Body of pancreas (tissue), 4 donors: Measurements from ENCODE around the gene CDK5RAP3. TPM values are rescaled to one million over a fixed set of nuclear protein-coding genes. Genes with fewer than 3 reads are reported as not detected.

Experiments
- ATAC-seq: fragments of 150-250 bp; one replicate; pipeline ENCODE4 v1.9.1; 2016
- DNase-seq, 4 donors: peaks; one replicate each; pipeline ENCODE4 v3.0.0-alpha.2; 2019
- H3K27ac ChIP-seq, 4 donors: fragments of 200-600 bp; sonication (generic); 1 replicate in 3 of 4; 2 replicates in 1 of 4; pipeline versions ENCODE4 v1.5.1 to v1.6.1; 2016 to 2019; ENCODE audit warnings: mild to moderate bottlenecking in 1 of 4, mixed read lengths in 1 of 4, moderate library complexity in 1 of 4
- H3K27me3 ChIP-seq, 2 donors: fragments of 200-600 bp; sonication (generic); one replicate each; pipeline ENCODE4 v1.6.0; 2016; ENCODE audit warnings: mild to moderate bottlenecking in 1 of 2
- H3K36me3 ChIP-seq, 2 donors: fragments of 200-600 bp; sonication (generic); replicated peaks in 1 of 2; 2 replicates each; pipeline ENCODE4 v1.5.1; 2016; ENCODE audit warnings: low read depth in 2 of 2; ENCODE audit not compliant: insufficient read depth in 1 of 2
- H3K4me1 ChIP-seq: fragments of 200-600 bp; sonication (generic); one replicate; pipeline ENCODE4 v1.6.0; 2016
- H3K4me3 ChIP-seq, 2 donors: fragments of 200-600 bp; sonication (generic); 1 replicate in 1 of 2; 2 replicates in 1 of 2; pipeline ENCODE4 v1.5.1; 2016 to 2019
- H3K9me3 ChIP-seq, 3 donors: fragments of 200-600 bp; sonication (generic); 1 replicate in 2 of 3; 2 replicates in 1 of 3; pipeline ENCODE4 v1.5.1; 2016
- POLR2A ChIP-seq, 3 donors: fragments of 450-650 bp; IDR thresholded peaks; one replicate each; pipeline ENCODE4 v1.6.1; 2016; ENCODE audit warnings: antibody characterized with exemption in 3 of 3, mild to moderate bottlenecking in 2 of 3
- WGBS, 2 donors: methylation state at CpG; one replicate each; pipeline ENCODE4 v1.1.5; 2017; 5-methylcytosine and 5-hydroxymethylcytosine counted together
- intact Hi-C: fragments of 100-400 bp; cut with DNase I; formaldehyde crosslinking; loops from one replicate; pipeline ENCODE4 v1.15.1; 2023
- total RNA-seq, 2 donors: library from RNA; depleted of rRNA; stranded (reverse); fragments of >200 nt; gene quantifications; one replicate each; pipeline ENCODE4 v1.1.0, GENCODE V29; 2016
- TF ChIP-seq, protein P1 (sequence below), 7 experiments: fragments of 450-650 bp in 4 of 7; fragments of 200-600 bp in 3 of 7; sonication (generic) in 3 of 7; IDR thresholded peaks; one replicate each; pipeline ENCODE4 v1.5.1; 2016 to 2019; ENCODE audit warnings: antibody characterized with exemption in 7 of 7

CDK5RAP3 gene
- total RNA-seq, 2 donors from 2014 or later = 209 to 588 TPM

GRCh38 chr17:47935961-47936360 is 35.0 kb upstream of the CDK5RAP3 start:
- intact Hi-C loops = no loop called here
- no peaks in the 10 kb centered on the region for H3K36me3 ChIP-seq
- no peaks in the 10 kb centered on the region for H3K27me3 ChIP-seq
- H3K4me3 ChIP-seq = no peak overlapping the region
- H3K4me1 ChIP-seq = peaks cover 11% of the 10 kb centered on the region
- 68 to 86% methylated on average over 2 to 5 of the region's 5 CpGs for WGBS, 2 donors
- TF ChIP-seq, protein P1, sequence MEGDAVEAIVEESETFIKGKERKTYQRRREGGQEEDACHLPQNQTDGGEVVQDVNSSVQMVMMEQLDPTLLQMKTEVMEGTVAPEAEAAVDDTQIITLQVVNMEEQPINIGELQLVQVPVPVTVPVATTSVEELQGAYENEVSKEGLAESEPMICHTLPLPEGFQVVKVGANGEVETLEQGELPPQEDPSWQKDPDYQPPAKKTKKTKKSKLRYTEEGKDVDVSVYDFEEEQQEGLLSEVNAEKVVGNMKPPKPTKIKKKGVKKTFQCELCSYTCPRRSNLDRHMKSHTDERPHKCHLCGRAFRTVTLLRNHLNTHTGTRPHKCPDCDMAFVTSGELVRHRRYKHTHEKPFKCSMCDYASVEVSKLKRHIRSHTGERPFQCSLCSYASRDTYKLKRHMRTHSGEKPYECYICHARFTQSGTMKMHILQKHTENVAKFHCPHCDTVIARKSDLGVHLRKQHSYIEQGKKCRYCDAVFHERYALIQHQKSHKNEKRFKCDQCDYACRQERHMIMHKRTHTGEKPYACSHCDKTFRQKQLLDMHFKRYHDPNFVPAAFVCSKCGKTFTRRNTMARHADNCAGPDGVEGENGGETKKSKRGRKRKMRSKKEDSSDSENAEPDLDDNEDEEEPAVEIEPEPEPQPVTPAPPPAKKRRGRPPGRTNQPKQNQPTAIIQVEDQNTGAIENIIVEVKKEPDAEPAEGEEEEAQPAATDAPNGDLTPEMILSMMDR (IDR thresholded peaks at IDR 0.05) = no peak
- no peak for TF ChIP-seq POLR2A (IDR thresholded peaks at IDR 0.05)
- no peak overlapping the region for H3K27ac ChIP-seq
- no peaks in the 10 kb centered on the region for H3K9me3 ChIP-seq
- no peak for DNase-seq
- no peak for ATAC-seq

GRCh38 chr17:47937941-47938340 is 33.0 kb upstream of the CDK5RAP3 start:
- ATAC-seq (no peak), DNase-seq (no peak)
- Histone ChIP-seq H3K4me1 (peaks cover 28% of the 10 kb centered on the region), H3K27ac (no peak overlapping the region), H3K36me3 (no peaks in the 10 kb centered on the region), H3K9me3 (no peaks in the 10 kb centered on the region), H3K27me3 (no peaks in the 10 kb centered on the region), H3K4me3 (no peak overlapping the region)
- 81 to 98% methylated on average over 5 of the region's 5 CpGs for WGBS, 2 donors
- TF ChIP-seq, protein P1 (IDR thresholded peaks at IDR 0.05) = no peak
- no peak for TF ChIP-seq POLR2A (IDR thresholded peaks at IDR 0.05)
- intact Hi-C loops = no loop called here

DNA sequence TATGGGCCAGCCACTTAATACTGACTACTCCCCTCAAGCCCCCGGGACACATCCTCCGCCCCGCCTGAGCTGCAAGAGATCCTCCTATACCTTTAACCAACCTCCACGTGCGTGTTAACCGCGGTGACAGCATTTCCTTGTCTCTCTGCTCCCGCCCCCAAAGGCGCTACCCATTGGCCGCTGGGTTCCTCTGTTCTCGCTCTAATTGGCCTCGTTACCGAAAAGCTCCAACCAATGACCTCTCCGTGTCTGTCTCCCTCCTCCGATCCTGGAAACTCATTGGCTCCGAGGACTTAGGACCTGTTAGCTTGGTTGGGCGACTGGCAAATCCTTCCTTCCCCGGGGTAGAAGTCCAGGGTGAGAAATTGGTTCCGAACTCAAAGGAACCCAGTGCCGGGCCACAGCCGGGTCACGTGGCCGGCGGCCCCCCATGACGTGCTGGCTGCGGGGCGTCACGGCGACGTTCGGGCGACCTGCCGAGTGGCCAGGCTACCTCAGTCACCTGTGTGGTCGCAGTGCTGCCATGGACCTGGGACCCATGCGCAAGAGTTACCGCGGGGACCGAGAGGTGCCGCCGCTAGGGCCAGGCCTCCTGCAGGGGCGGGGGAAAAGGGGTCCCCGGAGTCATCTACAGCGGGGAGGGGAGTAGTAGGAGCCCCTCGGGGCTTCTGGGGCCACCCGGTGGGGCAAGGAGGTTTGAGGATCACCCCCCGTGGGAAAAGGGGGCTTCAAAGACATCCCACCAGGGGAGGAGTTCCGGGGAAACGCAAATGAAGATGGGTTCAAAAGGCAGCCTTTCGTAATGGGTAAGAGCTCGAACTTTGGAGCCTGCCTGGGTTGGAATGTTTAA is 29.4 kb upstream of the CDK5RAP3 start, which contains the start of gene PNPO:
PNPO (plus strand) TSS at position 326 of the 850 bp plus-strand sequence; CDS start at position 431, 105 bp downstream.
- DNase-seq (peak; percentile 94 to 98 (median 96)), ATAC-seq (peak; percentile 98)
- intact Hi-C loops = no loop called here
- no peaks in the 10 kb centered on the region for H3K9me3 ChIP-seq
- peaks cover 62% of the 10 kb centered on the region for H3K4me1 ChIP-seq
- no peaks in the 10 kb centered on the region for H3K27me3 ChIP-seq
- no peaks in the 10 kb centered on the region for H3K36me3 ChIP-seq
- H3K27ac ChIP-seq = peak within 1 kb of the TSS; percentile 82 to 92 (median 88)
- TF ChIP-seq, protein P1 (IDR thresholded peaks at IDR 0.05) = peak in 3 of 7 experiments; percentile 31 to 39 (median 33)
- TF ChIP-seq POLR2A (IDR thresholded peaks at IDR 0.05) = peak; percentile 52 to 78 (median 77)
- peak within 1 kb of the TSS; percentile 19 to 63 for H3K4me3 ChIP-seq
- 1 to 2% methylated on average over 31 to 48 of the region's 50 CpGs for WGBS, 2 donors

DNA sequence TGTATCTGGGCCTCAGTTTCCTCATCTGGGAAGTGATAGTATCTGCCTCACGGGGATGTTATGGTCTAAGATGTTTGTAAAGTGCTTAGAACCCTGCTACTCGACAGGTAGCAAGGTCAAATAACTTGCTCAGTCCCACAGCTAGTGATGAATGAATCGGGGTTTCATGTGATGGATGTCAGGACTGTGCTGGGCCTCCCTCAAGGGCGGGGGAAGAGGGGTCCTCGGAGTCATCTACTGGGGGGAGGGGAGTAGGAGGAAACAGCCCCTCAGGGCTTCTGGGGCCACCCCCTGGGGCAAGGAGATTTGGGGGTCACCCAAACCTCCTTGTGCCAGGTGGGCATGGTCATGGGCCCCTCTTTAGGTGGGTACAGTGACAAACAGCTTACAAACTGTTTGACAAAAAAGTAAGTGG is 28.8 kb upstream of the CDK5RAP3 start:
- Histone ChIP-seq H3K36me3 (no peaks in the 10 kb centered on the region), H3K27ac (peak overlapping the region; percentile 82 to 92 (median 88)), H3K4me1 (peaks cover 68% of the 10 kb centered on the region), H3K27me3 (no peaks in the 10 kb centered on the region), H3K4me3 (peak overlapping the region in 1 of 2 donors; percentile 19), H3K9me3 (no peaks in the 10 kb centered on the region)
- TF ChIP-seq, protein P1 (IDR thresholded peaks at IDR 0.05) = no peak
- TF ChIP-seq POLR2A (IDR thresholded peaks at IDR 0.05) = no peak
- DNase-seq = no peak
- ATAC-seq = no peak
- intact Hi-C loops = no loop called here
- 8 to 11% methylated on average over 5 of the region's 5 CpGs for WGBS, 2 donors
